ENCODE results near the gene ACADVL. TPM values are rescaled to one million over a fixed set of nuclear protein-coding genes. Genes with fewer than 3 reads are reported as not detected.
A peak's percentile ranks its signal among the peaks of the same experiment; 100 is the strongest.

Gene ACADVL
- total RNA-seq, 1 donor from 2014 or later: 119 TPM

DNA sequence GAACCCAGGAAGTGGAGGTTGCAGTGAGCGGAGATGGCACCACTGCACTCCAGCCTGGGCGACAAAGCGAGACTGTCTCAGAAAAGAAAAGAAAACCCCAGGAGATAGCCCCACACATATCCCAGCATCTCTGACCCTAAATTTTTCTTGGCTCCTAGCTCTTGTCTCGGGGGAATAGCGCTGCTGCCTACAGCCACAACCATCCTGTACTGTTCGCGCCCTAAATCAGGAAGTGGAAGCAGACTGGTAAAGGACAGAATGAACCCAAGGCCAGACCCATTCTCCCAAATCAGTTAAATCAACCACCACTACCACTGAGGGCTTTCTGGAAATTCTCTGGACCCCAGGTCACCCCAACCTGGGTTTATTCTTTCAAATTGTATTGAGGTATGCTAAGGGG is 30.1 kb downstream of the ACADVL start:
- Histone ChIP-seq H3K9ac (ENCODE audit: low read depth in 1 of 3, low read length in 3 of 3) (peak overlapping the region; percentile 96 to 99 (median 98)), H3K27ac (ENCODE audit: low read depth, low read length) (peak overlapping the region; percentile 100)

DNA sequence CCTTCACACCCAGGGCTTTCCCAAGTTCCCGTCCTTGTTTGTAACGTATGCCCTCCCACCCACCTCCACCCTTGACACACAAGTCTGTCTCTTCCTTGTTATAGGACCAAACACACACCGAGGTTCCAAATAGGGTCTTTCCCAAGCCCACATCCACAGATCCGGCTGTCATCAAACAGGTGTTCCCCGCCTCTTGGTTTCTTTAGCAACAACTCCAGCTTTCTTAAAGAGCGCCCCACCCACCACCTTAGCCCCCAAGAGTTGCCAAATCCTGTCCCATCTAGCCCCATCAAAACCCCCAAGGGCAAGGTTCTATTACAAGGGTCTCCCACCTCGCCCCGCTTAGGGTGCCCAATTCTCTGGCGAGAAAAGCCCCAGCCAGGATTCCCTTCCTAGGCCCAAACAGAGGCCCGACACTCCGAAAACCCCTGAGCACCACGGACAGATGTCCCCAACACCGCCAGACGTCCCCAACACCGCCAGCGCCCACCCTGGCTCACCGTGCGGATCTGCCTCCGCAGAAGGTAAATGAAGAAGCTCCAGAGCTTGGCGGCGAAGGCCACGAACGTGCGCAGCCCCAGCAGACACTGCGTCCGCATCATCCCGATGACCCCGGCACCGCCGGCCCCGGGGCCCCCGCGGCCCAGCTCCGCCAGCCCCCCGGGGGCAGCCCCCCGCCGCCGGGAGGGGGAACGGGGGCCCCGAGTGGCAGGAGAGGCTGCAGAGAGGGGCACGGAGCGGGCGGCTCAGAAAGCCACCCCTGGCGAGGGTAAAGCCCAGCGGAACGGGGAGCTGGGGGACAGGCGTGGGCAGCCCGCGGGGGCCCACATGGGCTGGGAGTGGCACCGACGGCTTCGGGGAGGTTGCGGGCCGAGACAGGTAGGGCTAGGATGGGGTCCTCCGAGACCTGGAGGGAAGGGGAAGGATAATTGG is 31.2 kb downstream of the ACADVL start:
- H3K9ac ChIP-seq (ENCODE audit: low read depth in 1 of 3, low read length in 3 of 3): peak overlapping the region; percentile 96 to 99 (median 98)
- H3K27me3 ChIP-seq (ENCODE audit: control insufficient read depth in 3 of 3, insufficient read depth in 3 of 3, low read length in 3 of 3): no peaks in the 10 kb centered on the region
- H3K36me3 ChIP-seq (ENCODE audit: control insufficient read depth in 3 of 3, insufficient read depth in 3 of 3, low read length in 3 of 3): peaks cover 21 to 30% (median 30%) of the 10 kb centered on the region in 3 donors
- H3K9me3 ChIP-seq (ENCODE audit: control insufficient read depth in 3 of 3, low read length in 3 of 3): no peaks in the 10 kb centered on the region
- peak overlapping the region; percentile 100 for H3K27ac ChIP-seq (ENCODE audit: low read depth, low read length)
- H3K4me1 ChIP-seq (ENCODE audit: control insufficient read depth in 3 of 3, insufficient read depth in 3 of 3, low read length in 3 of 3): peaks cover 39 to 47% (median 45%) of the 10 kb centered on the region in 3 donors
- H3K4me3 ChIP-seq (ENCODE audit: low read length in 3 of 3): peak overlapping the region; percentile 64 to 92 (median 85)

More for the DNA sequence above, 30.1 kb downstream of the ACADVL start:
- H3K9me3 ChIP-seq (ENCODE audit: control insufficient read depth in 3 of 3, low read length in 3 of 3): no peaks in the 10 kb centered on the region
- peaks cover 39 to 47% (median 45%) of the 10 kb centered on the region in 3 donors for H3K4me1 ChIP-seq (ENCODE audit: control insufficient read depth in 3 of 3, insufficient read depth in 3 of 3, low read length in 3 of 3)
- H3K36me3 ChIP-seq (ENCODE audit: control insufficient read depth in 3 of 3, insufficient read depth in 3 of 3, low read length in 3 of 3): peaks cover 20 to 31% (median 30%) of the 10 kb centered on the region in 3 donors
- H3K27me3 ChIP-seq (ENCODE audit: control insufficient read depth in 3 of 3, insufficient read depth in 3 of 3, low read length in 3 of 3): no peaks in the 10 kb centered on the region
- peak overlapping the region; percentile 64 to 92 (median 76) for H3K4me3 ChIP-seq (ENCODE audit: low read length in 3 of 3)

DNA sequence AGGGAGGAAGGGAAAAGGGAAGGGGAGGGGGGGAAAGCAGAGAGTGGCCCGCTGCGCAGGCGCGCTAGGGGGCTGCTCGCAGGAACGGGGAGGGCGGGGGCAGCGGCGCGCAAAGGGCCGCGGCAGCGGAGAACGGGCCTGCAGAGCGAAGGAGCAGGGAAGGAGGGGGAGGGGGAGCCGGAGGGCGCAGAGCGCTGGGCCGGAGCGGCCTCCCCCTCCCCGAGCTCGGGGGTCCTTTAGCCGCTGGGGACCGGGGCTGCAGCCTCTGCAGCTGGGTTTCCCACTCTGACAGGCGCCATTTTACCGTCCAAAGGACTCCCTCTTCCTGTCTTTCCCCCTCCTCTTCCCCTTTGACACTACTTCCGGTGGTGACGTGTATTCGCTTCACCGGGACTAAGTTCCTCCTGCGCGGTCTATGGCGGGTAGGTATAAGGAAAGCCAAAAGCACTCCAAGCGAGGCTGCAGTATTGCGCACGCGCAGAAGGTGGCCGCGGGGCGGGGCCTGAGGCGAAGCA is 32.0 kb downstream of the ACADVL start, which contains the start of gene CTDNEP1:
Gene CTDNEP1, minus strand, starts transcription at position 74 of the 515 bp plus-strand sequence. CDS start 438 bp downstream, outside the sequence.
- peaks cover 19 to 30% (median 27%) of the 10 kb centered on the region in 3 donors for H3K36me3 ChIP-seq (ENCODE audit: control insufficient read depth in 3 of 3, insufficient read depth in 3 of 3, low read length in 3 of 3)
- H3K4me3 ChIP-seq (ENCODE audit: low read length in 3 of 3): peak within 1 kb of the TSS; percentile 64 to 92 (median 89)
- peak within 1 kb of the TSS; percentile 98 to 99 (median 99) for H3K9ac ChIP-seq (ENCODE audit: low read depth in 1 of 3, low read length in 3 of 3)
- H3K4me1 ChIP-seq (ENCODE audit: control insufficient read depth in 3 of 3, insufficient read depth in 3 of 3, low read length in 3 of 3): peaks cover 39 to 47% (median 45%) of the 10 kb centered on the region in 3 donors
- H3K27me3 ChIP-seq (ENCODE audit: control insufficient read depth in 3 of 3, insufficient read depth in 3 of 3, low read length in 3 of 3): no peaks in the 10 kb centered on the region
- H3K9me3 ChIP-seq (ENCODE audit: control insufficient read depth in 3 of 3, low read length in 3 of 3): no peaks in the 10 kb centered on the region
- H3K27ac ChIP-seq (ENCODE audit: low read depth, low read length): peak within 1 kb of the TSS; percentile 100

DNA sequence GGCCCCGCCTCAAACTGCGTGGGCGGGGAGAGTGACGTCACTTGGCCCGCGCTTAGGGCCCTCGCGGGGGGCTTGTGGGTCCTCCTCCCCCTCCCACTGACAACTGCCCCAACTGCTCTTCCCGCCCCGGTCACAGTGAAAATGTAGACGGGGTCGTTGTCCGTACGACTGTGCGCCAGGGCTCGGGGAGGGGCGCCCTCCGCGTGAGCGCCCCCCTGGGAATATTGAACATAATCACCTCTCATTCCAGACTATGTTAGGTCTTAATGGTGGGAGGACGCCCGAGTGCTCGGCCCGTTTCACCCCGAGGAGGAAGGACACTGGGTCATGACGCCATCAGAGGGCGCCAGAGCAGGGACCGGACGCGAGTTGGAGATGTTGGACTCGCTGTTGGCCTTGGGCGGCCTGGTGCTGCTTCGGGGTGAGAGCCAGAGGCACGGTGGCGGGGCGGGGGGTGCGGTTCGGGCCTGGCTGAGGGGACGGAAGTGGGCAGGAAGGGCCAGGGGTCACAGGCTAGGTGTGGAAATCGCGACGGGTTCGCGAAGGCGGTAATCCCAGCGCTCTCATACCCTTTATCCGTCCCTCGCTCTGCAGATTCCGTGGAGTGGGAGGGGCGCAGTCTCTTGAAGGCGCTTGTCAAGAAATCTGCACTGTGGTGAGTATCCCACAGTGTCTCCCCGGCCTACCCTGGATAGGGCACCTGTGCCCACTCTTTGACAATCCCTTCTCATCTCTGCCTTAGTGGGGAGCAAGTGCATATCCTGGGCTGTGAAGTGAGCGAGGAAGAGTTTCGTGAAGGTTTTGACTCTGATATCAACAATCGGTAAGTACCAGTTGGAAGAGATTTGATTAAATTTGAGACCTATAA is 32.7 kb downstream of the ACADVL start, which contains the start of gene ELP5:
Gene ELP5, plus strand, starts transcription at position 40 of the 868 bp plus-strand sequence. Its CDS starts 336 bp downstream, at position 376.
- Histone ChIP-seq H3K9me3 (ENCODE audit: control insufficient read depth in 3 of 3, low read length in 3 of 3) (no peaks in the 10 kb centered on the region), H3K27me3 (ENCODE audit: control insufficient read depth in 3 of 3, insufficient read depth in 3 of 3, low read length in 3 of 3) (no peaks in the 10 kb centered on the region), H3K9ac (ENCODE audit: low read depth in 1 of 3, low read length in 3 of 3) (peak within 1 kb of the TSS; percentile 98 to 99 (median 99)), H3K4me1 (ENCODE audit: control insufficient read depth in 3 of 3, insufficient read depth in 3 of 3, low read length in 3 of 3) (peaks cover 38 to 41% (median 41%) of the 10 kb centered on the region in 3 donors), H3K36me3 (ENCODE audit: control insufficient read depth in 3 of 3, insufficient read depth in 3 of 3, low read length in 3 of 3) (peaks cover 22 to 31% (median 30%) of the 10 kb centered on the region in 3 donors), H3K27ac (ENCODE audit: low read depth, low read length) (peak within 1 kb of the TSS; percentile 100), H3K4me3 (ENCODE audit: low read length in 3 of 3) (peak within 1 kb of the TSS; percentile 64 to 92 (median 89))

DNA sequence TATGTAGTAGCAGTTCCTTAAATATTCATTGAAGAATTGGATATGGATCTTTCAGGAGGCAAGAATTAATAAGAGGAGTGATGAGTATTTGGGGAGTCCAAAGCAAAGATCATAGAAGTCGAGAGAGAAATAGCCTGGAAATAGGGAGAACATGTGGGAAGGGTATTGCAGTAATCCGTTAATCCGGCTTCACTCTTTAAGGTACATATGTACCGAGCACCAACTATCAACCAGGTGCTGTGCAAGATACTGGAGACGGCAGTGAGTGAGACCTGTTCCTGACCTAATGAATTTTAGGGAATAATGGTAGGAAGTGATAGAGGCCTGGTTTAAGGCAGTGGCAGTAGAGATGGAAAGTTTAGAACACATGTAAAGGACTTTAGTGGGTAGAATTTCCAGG is 33.3 kb downstream of the ACADVL start:
- Histone ChIP-seq H3K4me1 (ENCODE audit: control insufficient read depth in 3 of 3, insufficient read depth in 3 of 3, low read length in 3 of 3) (peaks cover 32 to 36% (median 35%) of the 10 kb centered on the region in 3 donors), H3K9ac (ENCODE audit: low read depth in 1 of 3, low read length in 3 of 3) (peak overlapping the region; percentile 98 to 99 (median 99)), H3K27me3 (ENCODE audit: control insufficient read depth in 3 of 3, insufficient read depth in 3 of 3, low read length in 3 of 3) (no peaks in the 10 kb centered on the region), H3K9me3 (ENCODE audit: control insufficient read depth in 3 of 3, low read length in 3 of 3) (no peaks in the 10 kb centered on the region), H3K36me3 (ENCODE audit: control insufficient read depth in 3 of 3, insufficient read depth in 3 of 3, low read length in 3 of 3) (peaks cover 25 to 37% (median 30%) of the 10 kb centered on the region in 3 donors), H3K4me3 (ENCODE audit: low read length in 3 of 3) (peak overlapping the region; percentile 64 to 92 (median 89)), H3K27ac (ENCODE audit: low read depth, low read length) (peak overlapping the region; percentile 100)

DNA sequence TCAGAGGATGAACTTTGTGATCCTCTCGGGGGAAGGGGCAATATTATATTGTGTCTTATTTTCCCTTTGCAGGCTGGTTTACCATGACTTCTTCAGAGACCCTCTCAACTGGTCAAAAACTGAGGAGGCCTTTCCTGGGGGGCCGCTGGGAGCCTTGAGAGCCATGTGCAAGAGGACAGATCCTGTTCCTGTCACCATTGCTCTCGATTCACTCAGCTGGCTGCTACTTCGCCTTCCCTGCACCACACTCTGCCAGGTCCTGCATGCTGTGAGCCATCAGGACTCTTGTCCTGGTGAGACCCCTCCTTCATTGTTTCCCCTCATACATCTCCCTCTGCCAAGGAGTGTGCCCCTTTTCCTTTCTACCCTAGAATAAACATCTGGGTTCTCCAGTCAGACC is 34.8 kb downstream of the ACADVL start:
- Histone ChIP-seq H3K4me1 (ENCODE audit: control insufficient read depth in 3 of 3, insufficient read depth in 3 of 3, low read length in 3 of 3) (peaks cover 22 to 25% (median 24%) of the 10 kb centered on the region in 3 donors), H3K9ac (ENCODE audit: low read depth in 1 of 3, low read length in 3 of 3) (no peak overlapping the region), H3K36me3 (ENCODE audit: control insufficient read depth in 3 of 3, insufficient read depth in 3 of 3, low read length in 3 of 3) (peaks cover 37 to 50% (median 43%) of the 10 kb centered on the region in 3 donors), H3K27me3 (ENCODE audit: control insufficient read depth in 3 of 3, insufficient read depth in 3 of 3, low read length in 3 of 3) (no peaks in the 10 kb centered on the region), H3K4me3 (ENCODE audit: low read length in 3 of 3) (no peak overlapping the region), H3K27ac (ENCODE audit: low read depth, low read length) (no peak overlapping the region), H3K9me3 (ENCODE audit: control insufficient read depth in 3 of 3, low read length in 3 of 3) (no peaks in the 10 kb centered on the region)

DNA sequence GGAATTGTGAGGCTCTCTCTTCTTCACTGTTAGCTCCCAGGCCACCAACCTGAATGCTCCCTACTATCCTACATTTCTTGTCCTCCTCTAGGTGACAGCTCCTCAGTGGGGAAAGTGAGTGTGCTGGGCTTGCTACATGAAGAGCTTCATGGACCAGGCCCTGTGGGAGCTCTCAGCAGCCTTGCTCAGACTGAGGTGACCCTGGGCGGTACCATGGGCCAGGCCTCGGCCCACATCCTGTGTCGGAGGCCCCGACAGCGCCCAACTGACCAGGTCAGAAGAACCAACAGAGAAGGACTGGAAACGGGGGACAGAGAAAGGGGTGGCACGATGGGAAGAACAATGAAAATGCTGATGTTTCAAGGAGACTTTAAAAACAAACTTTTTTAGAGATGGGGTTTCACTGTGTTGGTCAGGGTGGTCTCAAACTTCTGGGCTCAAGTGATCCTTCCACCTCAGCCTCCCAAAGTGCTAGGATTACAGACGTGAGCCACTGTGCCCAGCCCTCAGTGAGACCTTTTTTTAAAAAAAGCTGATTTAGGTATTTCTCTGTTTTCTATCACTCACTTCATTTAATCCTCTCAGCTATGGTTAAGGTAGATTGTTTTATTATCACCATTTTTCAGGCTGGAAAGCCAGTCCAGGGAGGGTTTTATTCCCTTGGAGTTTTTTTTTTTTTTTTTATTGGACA is 37.2 kb downstream of the ACADVL start:
- Histone ChIP-seq H3K9ac (ENCODE audit: low read depth in 1 of 3, low read length in 3 of 3) (no peak overlapping the region), H3K27me3 (ENCODE audit: control insufficient read depth in 3 of 3, insufficient read depth in 3 of 3, low read length in 3 of 3) (peaks cover 11 to 18% (median 18%) of the 10 kb centered on the region in 3 donors), H3K4me1 (ENCODE audit: control insufficient read depth in 3 of 3, insufficient read depth in 3 of 3, low read length in 3 of 3) (peaks cover 18 to 22% (median 18%) of the 10 kb centered on the region in 3 donors), H3K36me3 (ENCODE audit: control insufficient read depth in 3 of 3, insufficient read depth in 3 of 3, low read length in 3 of 3) (peaks cover 39 to 52% (median 44%) of the 10 kb centered on the region in 3 donors), H3K4me3 (ENCODE audit: low read length in 3 of 3) (no peak overlapping the region), H3K27ac (ENCODE audit: low read depth, low read length) (no peak overlapping the region), H3K9me3 (ENCODE audit: control insufficient read depth in 3 of 3, low read length in 3 of 3) (no peaks in the 10 kb centered on the region)

DNA sequence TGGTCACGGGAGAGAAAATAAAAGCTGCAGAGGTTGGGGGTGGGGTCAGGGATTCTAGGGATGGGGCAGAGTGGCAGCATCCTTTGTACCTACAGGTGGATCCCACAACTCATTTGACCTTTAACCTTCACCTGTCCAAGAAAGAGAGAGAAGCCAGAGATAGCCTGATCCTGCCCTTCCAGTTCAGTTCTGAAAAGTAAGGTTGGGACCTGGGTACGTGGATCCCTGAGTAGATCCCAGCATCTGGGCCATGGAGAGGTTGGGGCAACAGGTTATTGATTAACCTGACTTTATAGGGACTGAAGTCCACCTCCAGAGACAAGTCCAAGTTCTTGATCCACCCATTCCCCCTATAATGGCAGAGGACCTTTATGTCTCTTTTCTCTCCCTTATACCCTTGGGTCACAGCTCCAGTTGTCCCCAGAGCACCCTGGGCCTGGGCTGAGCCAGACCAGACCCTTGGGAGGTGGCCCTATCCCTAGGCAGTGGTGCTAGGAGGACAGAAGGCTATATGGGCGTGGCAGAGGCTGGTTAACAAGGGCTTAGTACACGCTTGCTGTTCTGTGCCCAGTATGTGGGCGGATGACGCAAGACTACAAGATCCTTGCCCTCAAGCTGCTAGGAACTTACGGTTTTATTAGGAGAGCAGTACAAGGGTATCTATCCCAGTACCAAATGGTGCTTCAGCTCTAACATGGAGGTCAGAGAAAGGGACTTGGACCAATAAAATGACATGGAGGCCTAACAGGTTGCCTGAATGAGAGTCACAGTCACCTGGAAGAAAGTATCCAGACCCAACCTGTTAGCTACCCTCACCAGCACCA is 39.2 kb downstream of the ACADVL start:
- no peaks in the 10 kb centered on the region for H3K9me3 ChIP-seq (ENCODE audit: control insufficient read depth in 3 of 3, low read length in 3 of 3)
- no peak overlapping the region for H3K9ac ChIP-seq (ENCODE audit: low read depth in 1 of 3, low read length in 3 of 3)
- peaks cover 38 to 46% (median 39%) of the 10 kb centered on the region in 3 donors for H3K36me3 ChIP-seq (ENCODE audit: control insufficient read depth in 3 of 3, insufficient read depth in 3 of 3, low read length in 3 of 3)
- H3K27ac ChIP-seq (ENCODE audit: low read depth, low read length): no peak overlapping the region
- peaks cover 25 to 37% (median 36%) of the 10 kb centered on the region in 3 donors for H3K27me3 ChIP-seq (ENCODE audit: control insufficient read depth in 3 of 3, insufficient read depth in 3 of 3, low read length in 3 of 3)
- H3K4me1 ChIP-seq (ENCODE audit: control insufficient read depth in 3 of 3, insufficient read depth in 3 of 3, low read length in 3 of 3): peaks cover 13 to 26% (median 20%) of the 10 kb centered on the region in 3 donors
- H3K4me3 ChIP-seq (ENCODE audit: low read length in 3 of 3): no peak overlapping the region
